Upper lobe of left lung (tissue), 6 donors: ENCODE data around the gene AK1. TPM values are rescaled to one million over a fixed set of nuclear protein-coding genes. Genes with fewer than 3 reads are reported as not detected.
A peak's percentile ranks its signal among the peaks of the same experiment; 100 is the strongest.

Source experiments
- ATAC-seq, 2 donors: fragments of 200-7000 bp; cut with Tn5 transposase; one replicate each; pipeline ENCODE4 v1.9.1; 2022; ENCODE audit warnings: mild to moderate bottlenecking in 2 of 2, moderate library complexity in 2 of 2; ENCODE audit not compliant: low FRiP score in 2 of 2
- DNase-seq, 2 donors: peaks; one replicate each; pipeline ENCODE4 v3.0.0-alpha.2; 2019 to 2020
- H3K27ac ChIP-seq, 4 donors: fragments of 200-600 bp; sonication (generic); one replicate each; pipeline ENCODE4 v1.5.1; 2016 to 2019
- H3K27me3 ChIP-seq, 4 donors: fragments of 200-600 bp; sonication (generic); one replicate each; pipeline ENCODE4 v1.5.1; 2017 to 2019
- H3K36me3 ChIP-seq, 4 donors: fragments of 200-600 bp; sonication (generic); one replicate each; pipeline ENCODE4 v1.5.1; 2016 to 2019
- H3K4me1 ChIP-seq, 4 donors: fragments of 200-600 bp; sonication (generic); one replicate each; pipeline ENCODE4 v1.5.1; 2018 to 2019
- H3K4me3 ChIP-seq, 4 donors: fragments of 200-600 bp; sonication (generic); one replicate each; pipeline ENCODE4 v1.5.1; 2017 to 2019; ENCODE audit warnings: mild to moderate bottlenecking in 2 of 4, moderate library complexity in 1 of 4
- H3K9me3 ChIP-seq, 4 donors: fragments of 200-600 bp; sonication (generic); one replicate each; pipeline ENCODE4 v1.5.1; 2018 to 2019
- CTCF ChIP-seq, 6 experiments: fragments of 450-650 bp in 4 of 6; fragments of 200-600 bp in 2 of 6; sonication (generic) in 2 of 6; IDR thresholded peaks; one replicate each; pipeline ENCODE4 v1.5.1; 2016 to 2019; ENCODE audit warnings: antibody characterized with exemption in 6 of 6
- EP300 ChIP-seq, 4 donors: sonication (generic); formaldehyde crosslinking; IDR thresholded peaks; one replicate each; pipeline ENCODE4 v1.5.1; 2017; ENCODE audit warnings: antibody characterized with exemption in 4 of 4, control low read depth in 2 of 4
- POLR2A ChIP-seq, 4 donors: fragments of 450-650 bp; IDR thresholded peaks; one replicate each; pipeline ENCODE4 v1.5.1; 2016 to 2017; ENCODE audit warnings: antibody characterized with exemption in 4 of 4, mild to moderate bottlenecking in 2 of 4
- POLR2AphosphoS5 ChIP-seq, 2 donors: sonication (generic); formaldehyde crosslinking; IDR thresholded peaks; one replicate each; pipeline ENCODE4 v1.5.1; 2017; ENCODE audit warnings: antibody characterized with exemption in 2 of 2
- whole genome bisulfite sequencing, 2 donors: methylation state at CpG; one replicate each; pipeline ENCODE4 v1.1.5; 2017 to 2018; 5-methylcytosine and 5-hydroxymethylcytosine counted together
- total RNA-seq, 6 donors: library from RNA; depleted of rRNA in 4 of 6; stranded (reverse); fragments of >200 nt in 4 of 6; gene quantifications; one replicate each; pipeline versions ENCODE4 v1.1.0 to v1.2.1, GENCODE V29; 2016 to 2021
- donor health status: DM: no; HTN: no; CAD: no; lungs with moderate emphysema.
- donor health status: DM: no; HTN: yes; CAD: no; lungs with severe emphysema.

AK1 gene
- total RNA-seq, 6 donors from 2014 or later = 106 to 239 (median 161) TPM

- no peak for TF ChIP-seq CTCF (IDR thresholded peaks at IDR 0.05)
- no peak for TF ChIP-seq POLR2A (IDR thresholded peaks at IDR 0.05)
- TF ChIP-seq EP300 (IDR thresholded peaks at IDR 0.05) = no peak
- no peak for TF ChIP-seq POLR2AphosphoS5 (IDR thresholded peaks at IDR 0.05)
- H3K4me3 ChIP-seq = no peak overlapping the region
- H3K27me3 ChIP-seq = peaks cover 0 to 12% (median 5%) of the 10 kb centered on the region in 4 donors
- 74 to 86% methylated on average over 8 of the region's 8 CpGs for WGBS, 2 donors
- no peak overlapping the region for H3K27ac ChIP-seq
- no peaks in the 10 kb centered on the region for H3K36me3 ChIP-seq
- no peaks in the 10 kb centered on the region for H3K9me3 ChIP-seq
- H3K4me1 ChIP-seq = peaks cover 36 to 55% (median 41%) of the 10 kb centered on the region in 4 donors
- DNase-seq (no peak), ATAC-seq (peak in 1 of 2 donors; percentile 18)
Observed at GRCh38 chr9:127923771-127924170, 46.3 kb upstream of the AK1 start.

- Histone ChIP-seq H3K9me3 (no peaks in the 10 kb centered on the region), H3K4me1 (peaks cover 41 to 56% (median 45%) of the 10 kb centered on the region in 4 donors), H3K27ac (no peak overlapping the region), H3K36me3 (no peaks in the 10 kb centered on the region), H3K4me3 (no peak overlapping the region), H3K27me3 (peaks cover 0 to 12% (median 5%) of the 10 kb centered on the region in 4 donors)
- WGBS, 2 donors = 67 to 85% methylated on average over 5 to 6 of the region's 6 CpGs
- no peak for ATAC-seq
- no peak for DNase-seq
- TF ChIP-seq EP300 (IDR thresholded peaks at IDR 0.05) (no peak), POLR2A (IDR thresholded peaks at IDR 0.05) (no peak), POLR2AphosphoS5 (IDR thresholded peaks at IDR 0.05) (no peak), CTCF (IDR thresholded peaks at IDR 0.05) (no peak)
Observed at GRCh38 chr9:127923046-127923445, 45.6 kb upstream of the AK1 start.

- Histone ChIP-seq H3K9me3 (no peaks in the 10 kb centered on the region), H3K36me3 (no peaks in the 10 kb centered on the region), H3K4me1 (peaks cover 37 to 52% (median 40%) of the 10 kb centered on the region in 4 donors), H3K27ac (no peak overlapping the region), H3K27me3 (peaks cover 0 to 2% (median 0%) of the 10 kb centered on the region in 4 donors), H3K4me3 (peak overlapping the region in 2 of 4 donors; percentile 26 to 29)
- 4 to 15% methylated on average over 12 to 34 of the region's 45 CpGs for WGBS, 2 donors
- DNase-seq = peak; percentile 77 to 92
- peak; percentile 52 to 63 for ATAC-seq
- TF ChIP-seq CTCF (IDR thresholded peaks at IDR 0.05) (peak; percentile 97 to 99 (median 98)), POLR2A (IDR thresholded peaks at IDR 0.05) (no peak), EP300 (IDR thresholded peaks at IDR 0.05) (no peak), POLR2AphosphoS5 (IDR thresholded peaks at IDR 0.05) (no peak)
Observed at GRCh38 chr9:127921557-127922120, 44.2 kb upstream of the AK1 start.

GRCh38 chr9:127920794-127921193 lies 43.3 kb upstream of the AK1 start:
- Histone ChIP-seq H3K36me3 (no peaks in the 10 kb centered on the region), H3K4me1 (peaks cover 42 to 58% (median 47%) of the 10 kb centered on the region in 4 donors), H3K27me3 (no peaks in the 10 kb centered on the region), H3K4me3 (no peak overlapping the region), H3K27ac (no peak overlapping the region), H3K9me3 (no peaks in the 10 kb centered on the region)
- no peak for DNase-seq
- 88 to 95% methylated on average over 3 to 6 of the region's 7 CpGs for whole genome bisulfite sequencing, 2 donors
- TF ChIP-seq POLR2A (IDR thresholded peaks at IDR 0.05) (no peak), CTCF (IDR thresholded peaks at IDR 0.05) (no peak), EP300 (IDR thresholded peaks at IDR 0.05) (no peak), POLR2AphosphoS5 (IDR thresholded peaks at IDR 0.05) (no peak)
- ATAC-seq = no peak
